HL-60 (cell line): ENCODE results near the gene STEAP1B.
A peak's percentile ranks its signal among the peaks of the same experiment; 100 is the strongest.
"Not testable (repeated sequence)": the region's sequence is repeated elsewhere in the genome, so short reads cannot be mapped to it uniquely, and the experiment has no call there.

Source experiments
- DNase-seq, 2 experiments: peaks; one replicate each; pipeline ENCODE4 v3.0.0-alpha.2; 2010 to 2020; ENCODE audit warnings: low read depth in 1 of 2, low spot score in 1 of 2
- H3K27ac ChIP-seq: fragments of 250-450 bp; sonication (Bioruptor Pico); replicated peaks from 2 replicates; pipeline ENCODE4 v1.5.1; 2020; ENCODE audit warnings: mild to moderate bottlenecking, moderate library complexity
- H3K27me3 ChIP-seq: fragments of 250-450 bp; sonication (Bioruptor Pico); 2 replicates; pipeline ENCODE4 v1.5.1; 2021; ENCODE audit warnings: mild to moderate bottlenecking, moderate library complexity; ENCODE audit not compliant: insufficient read depth, poor library complexity, severe bottlenecking
- H3K4me3 ChIP-seq: replicated peaks from 2 replicates; pipeline ENCODE4 v1.5.1; 2011; ENCODE audit warnings: mild to moderate bottlenecking, control low read depth, low read length; ENCODE audit not compliant: insufficient read depth
- GABPA ChIP-seq: IDR thresholded peaks from 2 replicates; pipeline ENCODE4 v1.6.1; 2012; ENCODE audit warnings: low read depth
- POLR2AphosphoS5 ChIP-seq: IDR thresholded peaks from 2 replicates; pipeline ENCODE4 v1.6.1; 2012; ENCODE audit warnings: low read depth
- SPI1 ChIP-seq: IDR thresholded peaks from 2 replicates; pipeline ENCODE4 v1.6.1; 2012; ENCODE audit warnings: low read depth, mild to moderate bottlenecking, borderline replicate concordance
- TF ChIP-seq, protein P1 (sequence below): IDR thresholded peaks from 2 replicates; pipeline ENCODE4 v1.6.1; 2012; ENCODE audit warnings: low read depth; ENCODE audit not compliant: insufficient replicate concordance
- TF ChIP-seq, protein P2 (sequence below): IDR thresholded peaks from one replicate; pipeline ENCODE4 v1.5.1; 2011; ENCODE audit warnings: low read length, control low read depth, inconsistent platforms; ENCODE audit not compliant: insufficient read depth

The STEAP1B gene

DNA sequence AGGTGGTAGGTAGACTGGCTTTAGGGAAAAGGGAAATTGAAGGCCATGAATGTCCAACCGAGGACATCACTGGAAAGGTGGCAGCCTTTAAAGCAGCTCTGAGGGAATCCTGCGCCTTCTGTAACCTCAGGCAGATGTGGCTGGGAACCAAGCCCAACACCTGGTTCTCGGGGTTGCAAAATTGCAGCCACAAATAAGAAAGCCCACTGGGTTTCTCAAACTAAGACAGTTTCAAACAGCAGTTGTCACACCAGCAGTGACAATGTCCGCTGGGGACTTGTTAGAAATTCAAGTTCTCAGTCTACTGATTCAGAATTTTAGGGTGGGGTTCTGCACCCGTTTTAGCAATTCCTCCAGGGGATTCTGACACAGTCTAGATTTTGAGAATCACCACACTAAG, 42.7 kb upstream of the STEAP1B start:
- peaks cover 6% of the 10 kb centered on the region for H3K27me3 ChIP-seq
- TF ChIP-seq, protein P1, sequence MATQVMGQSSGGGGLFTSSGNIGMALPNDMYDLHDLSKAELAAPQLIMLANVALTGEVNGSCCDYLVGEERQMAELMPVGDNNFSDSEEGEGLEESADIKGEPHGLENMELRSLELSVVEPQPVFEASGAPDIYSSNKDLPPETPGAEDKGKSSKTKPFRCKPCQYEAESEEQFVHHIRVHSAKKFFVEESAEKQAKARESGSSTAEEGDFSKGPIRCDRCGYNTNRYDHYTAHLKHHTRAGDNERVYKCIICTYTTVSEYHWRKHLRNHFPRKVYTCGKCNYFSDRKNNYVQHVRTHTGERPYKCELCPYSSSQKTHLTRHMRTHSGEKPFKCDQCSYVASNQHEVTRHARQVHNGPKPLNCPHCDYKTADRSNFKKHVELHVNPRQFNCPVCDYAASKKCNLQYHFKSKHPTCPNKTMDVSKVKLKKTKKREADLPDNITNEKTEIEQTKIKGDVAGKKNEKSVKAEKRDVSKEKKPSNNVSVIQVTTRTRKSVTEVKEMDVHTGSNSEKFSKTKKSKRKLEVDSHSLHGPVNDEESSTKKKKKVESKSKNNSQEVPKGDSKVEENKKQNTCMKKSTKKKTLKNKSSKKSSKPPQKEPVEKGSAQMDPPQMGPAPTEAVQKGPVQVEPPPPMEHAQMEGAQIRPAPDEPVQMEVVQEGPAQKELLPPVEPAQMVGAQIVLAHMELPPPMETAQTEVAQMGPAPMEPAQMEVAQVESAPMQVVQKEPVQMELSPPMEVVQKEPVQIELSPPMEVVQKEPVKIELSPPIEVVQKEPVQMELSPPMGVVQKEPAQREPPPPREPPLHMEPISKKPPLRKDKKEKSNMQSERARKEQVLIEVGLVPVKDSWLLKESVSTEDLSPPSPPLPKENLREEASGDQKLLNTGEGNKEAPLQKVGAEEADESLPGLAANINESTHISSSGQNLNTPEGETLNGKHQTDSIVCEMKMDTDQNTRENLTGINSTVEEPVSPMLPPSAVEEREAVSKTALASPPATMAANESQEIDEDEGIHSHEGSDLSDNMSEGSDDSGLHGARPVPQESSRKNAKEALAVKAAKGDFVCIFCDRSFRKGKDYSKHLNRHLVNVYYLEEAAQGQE, result no peak
- no peak for TF ChIP-seq GABPA
- TF ChIP-seq SPI1, result no peak
- TF ChIP-seq, protein P2, sequence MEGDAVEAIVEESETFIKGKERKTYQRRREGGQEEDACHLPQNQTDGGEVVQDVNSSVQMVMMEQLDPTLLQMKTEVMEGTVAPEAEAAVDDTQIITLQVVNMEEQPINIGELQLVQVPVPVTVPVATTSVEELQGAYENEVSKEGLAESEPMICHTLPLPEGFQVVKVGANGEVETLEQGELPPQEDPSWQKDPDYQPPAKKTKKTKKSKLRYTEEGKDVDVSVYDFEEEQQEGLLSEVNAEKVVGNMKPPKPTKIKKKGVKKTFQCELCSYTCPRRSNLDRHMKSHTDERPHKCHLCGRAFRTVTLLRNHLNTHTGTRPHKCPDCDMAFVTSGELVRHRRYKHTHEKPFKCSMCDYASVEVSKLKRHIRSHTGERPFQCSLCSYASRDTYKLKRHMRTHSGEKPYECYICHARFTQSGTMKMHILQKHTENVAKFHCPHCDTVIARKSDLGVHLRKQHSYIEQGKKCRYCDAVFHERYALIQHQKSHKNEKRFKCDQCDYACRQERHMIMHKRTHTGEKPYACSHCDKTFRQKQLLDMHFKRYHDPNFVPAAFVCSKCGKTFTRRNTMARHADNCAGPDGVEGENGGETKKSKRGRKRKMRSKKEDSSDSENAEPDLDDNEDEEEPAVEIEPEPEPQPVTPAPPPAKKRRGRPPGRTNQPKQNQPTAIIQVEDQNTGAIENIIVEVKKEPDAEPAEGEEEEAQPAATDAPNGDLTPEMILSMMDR, result no peak
- no peak for TF ChIP-seq POLR2AphosphoS5
- no peak for DNase-seq

DNA sequence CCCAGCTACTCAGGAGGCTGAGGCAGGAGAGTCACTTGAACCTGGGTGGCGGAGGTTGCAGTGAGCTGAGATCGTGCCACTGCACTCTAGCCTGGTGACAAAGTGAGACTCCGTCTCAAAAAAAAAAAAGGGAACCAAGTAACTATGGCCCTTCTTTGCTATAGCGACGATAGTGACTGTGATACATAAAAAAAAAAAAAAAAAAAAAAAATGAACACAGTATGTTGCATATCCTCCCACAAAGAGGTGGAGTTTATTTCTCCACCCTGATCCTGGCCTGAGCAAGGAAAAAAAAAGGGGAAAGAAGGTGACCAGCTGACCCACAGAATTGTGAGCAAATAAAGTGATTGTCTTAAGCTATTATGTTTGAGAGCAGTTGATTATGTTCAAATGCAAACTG, 42.3 kb upstream of the STEAP1B start:
- no peak overlapping the region for H3K27ac ChIP-seq

More for the DNA sequence above, 42.7 kb upstream of the STEAP1B start:
- Histone ChIP-seq H3K27ac (no peak overlapping the region), H3K4me3 (no peak overlapping the region)

DNA sequence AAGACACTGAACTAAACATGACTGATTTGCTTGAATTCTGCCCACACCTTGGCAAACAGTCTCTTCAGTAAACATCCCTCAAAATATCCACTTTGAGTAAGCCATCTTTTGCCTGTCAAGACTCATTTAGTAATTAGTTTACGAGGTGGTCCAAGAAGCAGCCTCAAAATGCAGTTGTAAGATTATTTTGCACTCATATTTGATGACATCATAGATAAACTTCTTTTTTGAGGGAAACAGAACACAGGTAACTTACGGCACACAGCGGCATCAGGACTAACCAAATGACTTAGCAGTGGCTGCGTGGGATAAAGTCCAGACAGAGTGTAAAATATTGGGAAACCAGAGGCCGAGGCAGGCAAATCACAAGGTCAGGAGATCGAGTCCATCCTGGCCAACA, 41.8 kb upstream of the STEAP1B start:
- Histone ChIP-seq H3K27me3 (no peaks in the 10 kb centered on the region), H3K27ac (no peak overlapping the region), H3K4me3 (no peak overlapping the region)
- no peak for DNase-seq
- TF ChIP-seq POLR2AphosphoS5 (no peak), GABPA (no peak)
- TF ChIP-seq, protein P1, result no peak

More for the DNA sequence above, 42.3 kb upstream of the STEAP1B start:
- H3K27me3 ChIP-seq, result peaks cover 3% of the 10 kb centered on the region
- no peak for TF ChIP-seq GABPA
- no peak for TF ChIP-seq SPI1
- no peak for TF ChIP-seq POLR2AphosphoS5
- TF ChIP-seq, protein P1, result no peak
- TF ChIP-seq, protein P2, result no peak
- no peak for DNase-seq
- no peak overlapping the region for H3K4me3 ChIP-seq

DNA sequence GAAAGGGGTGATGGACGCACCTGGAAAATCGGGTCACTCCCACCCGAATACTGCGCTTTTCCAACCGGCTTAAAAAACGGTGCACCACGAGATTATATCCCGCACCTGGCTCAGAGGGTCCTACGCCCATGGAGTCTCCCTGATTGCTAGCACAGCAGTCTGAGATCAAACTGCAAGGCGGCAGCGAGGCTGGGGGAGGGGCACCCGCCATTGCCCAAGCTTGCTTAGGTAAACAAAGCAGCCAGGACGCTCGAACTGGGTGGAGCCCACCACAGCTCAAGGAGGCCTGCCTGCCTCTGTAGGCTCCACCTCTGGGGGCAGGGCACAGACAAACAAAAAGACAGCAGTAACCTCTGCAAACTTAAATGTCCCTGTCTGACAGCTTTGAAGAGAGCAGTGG, 28.5 kb upstream of the STEAP1B start:
- not testable (repeated sequence) for H3K4me3 ChIP-seq, H3K27me3 ChIP-seq, DNase-seq

DNA sequence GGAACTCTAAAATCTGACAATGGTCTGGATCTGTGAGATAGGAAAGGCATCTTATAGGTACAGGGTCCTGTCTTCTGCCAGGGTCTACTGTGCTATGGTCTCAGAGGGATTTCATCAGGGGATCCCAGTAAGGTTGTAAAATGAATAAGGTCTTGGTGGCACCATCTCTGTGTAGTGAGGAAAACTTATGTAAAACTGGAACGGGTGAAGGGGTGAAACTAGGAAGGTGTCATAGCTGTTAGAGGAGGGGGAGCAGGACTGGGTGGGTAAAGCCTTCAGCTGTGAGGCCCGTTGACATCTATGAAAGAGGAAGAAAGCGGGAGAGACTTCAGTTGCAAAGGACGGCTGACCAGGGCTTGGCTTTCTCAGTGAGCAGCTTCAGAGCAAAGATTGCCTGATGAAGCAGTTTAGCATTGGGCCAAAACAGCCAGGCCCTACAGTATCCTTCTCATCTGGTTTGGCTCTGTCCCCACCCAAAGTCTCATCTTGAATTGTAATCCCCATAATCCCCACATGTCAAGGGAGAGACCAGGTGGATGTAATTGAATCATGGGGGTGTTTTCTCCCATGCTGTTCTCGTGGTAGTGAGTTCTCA, 24.5 kb upstream of the STEAP1B start:
- not testable (repeated sequence) for H3K27ac ChIP-seq, H3K27me3 ChIP-seq, DNase-seq, H3K4me3 ChIP-seq

More for the DNA sequence above, 28.5 kb upstream of the STEAP1B start:
- H3K27ac ChIP-seq, result not testable (repeated sequence)

DNA sequence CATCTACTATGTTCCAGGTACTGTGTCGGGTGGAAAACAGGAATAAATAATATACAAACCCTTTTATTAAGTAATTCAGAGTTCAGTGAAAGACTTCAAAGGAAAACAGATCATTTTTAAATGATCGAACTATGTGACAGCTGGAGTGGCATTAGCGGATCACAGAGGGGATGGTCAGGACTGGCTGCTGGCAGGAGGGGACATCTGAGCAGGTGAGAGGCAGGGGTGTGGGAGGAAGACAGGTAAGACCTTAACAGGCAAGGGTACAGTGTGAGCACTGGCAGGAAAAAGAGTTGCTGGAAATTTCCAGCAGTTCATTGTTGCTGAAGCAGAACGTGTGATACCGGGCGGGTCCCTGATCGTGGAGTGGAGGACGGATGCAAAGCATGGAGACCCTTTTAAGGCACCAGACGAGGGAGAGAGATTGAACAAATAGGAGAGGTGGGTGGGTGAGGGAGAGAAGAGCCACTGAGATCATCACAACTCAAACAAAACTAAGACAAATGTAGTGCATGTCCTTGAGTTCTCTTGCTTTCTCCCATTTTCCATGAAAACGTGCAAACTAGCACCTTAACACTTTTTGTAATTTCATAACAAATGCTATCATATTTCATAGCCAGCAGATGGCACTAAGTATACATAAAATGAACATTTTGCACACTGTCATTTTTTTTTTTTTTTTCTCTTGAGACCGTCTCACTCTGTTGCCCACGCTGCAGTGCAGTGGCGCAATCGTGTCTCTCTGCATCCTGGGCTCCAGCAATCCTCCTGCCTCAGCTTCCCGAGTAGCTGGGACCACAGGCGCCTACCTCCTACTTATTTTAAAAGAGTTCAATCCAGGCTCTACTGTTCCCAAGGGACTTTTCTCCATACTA, 23.7 kb upstream of the STEAP1B start:
- not testable (repeated sequence) for H3K27ac ChIP-seq, H3K27me3 ChIP-seq, H3K4me3 ChIP-seq
- peak in 1 of 2 experiments; percentile 16 for DNase-seq

DNA sequence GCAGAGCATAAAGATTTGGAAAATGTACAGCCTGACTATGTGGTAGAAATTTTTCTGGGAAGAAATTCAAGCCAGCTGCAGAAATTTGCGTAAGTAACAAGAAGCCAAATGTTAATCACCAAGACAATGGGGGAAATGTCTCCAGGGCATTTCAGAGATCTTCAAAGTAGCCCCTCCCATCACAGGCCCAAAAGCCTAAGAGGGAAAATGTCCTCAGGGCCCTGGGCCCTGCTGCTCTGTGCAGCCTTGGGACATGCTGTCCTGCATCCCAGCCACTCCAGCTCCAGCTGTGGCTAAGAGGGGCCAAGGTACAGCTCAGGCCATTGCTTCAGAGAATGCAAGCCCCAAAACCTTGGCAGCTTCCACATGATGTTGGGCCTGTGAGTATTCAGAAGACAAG, 19.6 kb upstream of the STEAP1B start:
- H3K27ac ChIP-seq, DNase-seq: not testable (repeated sequence)

More for the DNA sequence above, 19.6 kb upstream of the STEAP1B start:
- not testable (repeated sequence) for H3K4me3 ChIP-seq, H3K27me3 ChIP-seq
